ENCODE data around the gene PURB. TPM values are rescaled to one million over a fixed set of nuclear protein-coding genes. Genes with fewer than 3 reads are reported as not detected.

Gene PURB
- total and polyA plus RNA-seq, 9 of the 15 experiments (the other 6 are each of a cell fraction or from before 2014, with no cell fraction given) = 1.6 to 14.1 (median 8.8) TPM

GRCh38 chr7:44885394-44886317 is at the start of gene PURB (continued):
- TF ChIP-seq PBX2 (CRISPR knock-in tag; IDR thresholded peaks at IDR 0.05; ENCODE audit: low read depth) = no peak
- TF ChIP-seq PBX2 (tag; conservative IDR thresholded peaks at IDR 0.05; ENCODE audit: low read depth) = no peak
- TF ChIP-seq KAT8 (IDR thresholded peaks at IDR 0.05; ENCODE audit: low read depth) = no peak
- peak; percentile 41; the same call in 1 of the 2 replicates for TF ChIP-seq ZNF764 (CRISPR knock-in tag; IDR thresholded peaks at IDR 0.05; ENCODE audit: low read depth)
- no peak for TF ChIP-seq CC2D1A (IDR thresholded peaks at IDR 0.05)
- TF ChIP-seq NEUROD1 (IDR thresholded peaks at IDR 0.05; ENCODE audit: borderline replicate concordance, low read depth, low read length, partially characterized antibody) = peak; percentile 61
- no peak for TF ChIP-seq FOXK1 (CRISPR knock-in tag; IDR thresholded peaks at IDR 0.05; ENCODE audit: borderline replicate concordance)
- TF ChIP-seq RFX5 (IDR thresholded peaks at IDR 0.05; ENCODE audit: low read depth, low read length) = 0 out of 2 replicates have a peak, but pooled peaks have one; percentile 42
- TF ChIP-seq ZNF449 (CRISPR knock-in tag; IDR thresholded peaks at IDR 0.05) = no peak
- TF ChIP-seq ESRRB (CRISPR knock-in tag; IDR thresholded peaks at IDR 0.05; ENCODE audit: borderline replicate concordance) = no peak
- TF ChIP-seq MAFG (tag; conservative IDR thresholded peaks at IDR 0.05) = peak; percentile 66
- no peak for TF ChIP-seq DLX4 (CRISPR knock-in tag; IDR thresholded peaks at IDR 0.05)
- TF ChIP-seq HNRNPUL1 (IDR thresholded peaks at IDR 0.05; ENCODE audit: low read length) = no peak
- TF ChIP-seq BRD4 (IDR thresholded peaks at IDR 0.05) = peak; percentile 49; the same call in 1 of the 2 replicates
- TF ChIP-seq E2F5 (CRISPR knock-in tag; IDR thresholded peaks at IDR 0.05) = no peak
- TF ChIP-seq ZNF609 (CRISPR knock-in tag; IDR thresholded peaks at IDR 0.05; ENCODE audit: borderline replicate concordance) = peak; percentile 80; the same call in 1 of the 2 replicates

All from K562 (cell line).